HepG2 (cell line): ENCODE results near the gene EDNRA. TPM values are rescaled to one million over a fixed set of nuclear protein-coding genes. Genes with fewer than 3 reads are reported as not detected.

ENCODE experiments used
- ATAC-seq: fragments of 200-7000 bp; cut with Tn5 transposase; 3 replicates; pipeline ENCODE4 v1.9.1; 2020; ENCODE audit warnings: mild to moderate bottlenecking, moderate library complexity
- BruUV-seq: library from RNA; stranded (reverse); fragments of 400-500 nt; replicated peaks from 2 replicates; lab custom pipeline; 2021; lab: Mats Ljungman, UMichigan
- CTCF ChIA-PET: fragments of 300-600 bp; formaldehyde crosslinking; extraction: SDS; loops from one replicate; lab custom pipeline; 2021; ENCODE audit warnings: low total read pairs, inconsistent platforms, low intra/inter-chr PET ratio; lab: Yijun Ruan, JAX
- POLR2A ChIA-PET: fragments of 350-600 bp; sonication (Branson Sonifier 250); formaldehyde crosslinking; loops from one replicate; lab custom pipeline; 2020; ENCODE audit warnings: antibody characterized with exemption, inconsistent platforms; lab: Yijun Ruan, JAX
- DNase-seq: peaks from one replicate; pipeline ENCODE4 v3.0.0-alpha.2; 2015; ENCODE audit warnings: low spot score
- FAIRE-seq: peaks from 3 replicates; lab custom pipeline; 2011; peaks lifted over from hg19 to GRCh38; lab: Jason Lieb, UNC
- H2AFZ ChIP-seq: one replicate; pipeline ENCODE4 v1.6.1; 2011; ENCODE audit warnings: low read length, inconsistent platforms
- H3K27ac ChIP-seq: fragments of 300-600 bp; 3 replicates; pipeline ENCODE4 v1.8.0; 2011; ENCODE audit warnings: mixed run types, mild to moderate bottlenecking, mixed read lengths, low read length, inconsistent platforms; ENCODE audit not compliant: insufficient read depth; ENCODE audit errors: extremely low read length
- H3K27me3 ChIP-seq, 2 experiments: fragments of 200-600 bp in 1 of 2; 2 replicates in 1 of 2; 3 replicates in 1 of 2; pipeline versions ENCODE4 v1.6.0 to v1.8.0; 2011; ENCODE audit warnings: low read length in 2 of 2, mild to moderate bottlenecking in 2 of 2, moderate library complexity in 2 of 2, inconsistent platforms in 1 of 2; ENCODE audit not compliant: insufficient read depth in 2 of 2, control insufficient read depth in 1 of 2
- H3K36me3 ChIP-seq, 2 experiments: fragments of 200-600 bp in 1 of 2; replicated peaks in 1 of 2; 2 replicates in 1 of 2; 3 replicates in 1 of 2; pipeline versions ENCODE4 v1.5.1 to v1.8.0; 2011; ENCODE audit warnings: low read length in 2 of 2, inconsistent platforms in 1 of 2; ENCODE audit not compliant: insufficient read depth in 2 of 2, control insufficient read depth in 1 of 2
- H3K4me1 ChIP-seq: 2 replicates; pipeline ENCODE4 v1.5.1; 2012; ENCODE audit warnings: low read length, inconsistent platforms; ENCODE audit not compliant: insufficient read depth
- H3K4me2 ChIP-seq: 2 replicates; pipeline ENCODE4 v1.6.0; 2011; ENCODE audit warnings: low read depth, low read length, inconsistent platforms
- H3K4me3 ChIP-seq, 3 experiments: fragments of 200-600 bp in 1 of 3; sonication (generic), shearing (Covaris generic) in 1 of 3; replicated peaks in 1 of 3; 2 replicates each; pipeline ENCODE4 v1.5.1; 2011 to 2016; ENCODE audit warnings: low read length in 3 of 3, inconsistent platforms in 2 of 3, low read depth in 2 of 3, mild to moderate bottlenecking in 2 of 3, control low read depth in 1 of 3, mixed read lengths in 1 of 3; ENCODE audit not compliant: insufficient read depth in 1 of 3
- H3K79me2 ChIP-seq: one replicate; pipeline ENCODE4 v1.6.1; 2011; ENCODE audit warnings: low read length, inconsistent platforms; ENCODE audit not compliant: insufficient read depth
- H3K9ac ChIP-seq: 2 replicates; pipeline ENCODE4 v1.6.0; 2011; ENCODE audit warnings: mild to moderate bottlenecking, low read depth, low read length, inconsistent platforms; ENCODE audit not compliant: insufficient read depth
- H3K9me3 ChIP-seq: 2 replicates; pipeline ENCODE4 v1.5.1; 2012; ENCODE audit warnings: mild to moderate bottlenecking, low read length
- H4K20me1 ChIP-seq: 2 replicates; pipeline ENCODE4 v1.6.0; 2011; ENCODE audit warnings: inconsistent platforms, mild to moderate bottlenecking, low read length, moderate library complexity; ENCODE audit not compliant: insufficient read depth
- ESRRA ChIP-seq: sonication (generic); formaldehyde crosslinking; IDR thresholded peaks from 2 replicates; pipeline ENCODE4 v1.5.1; 2020; ENCODE audit warnings: mild to moderate bottlenecking, low read depth, missing genetic modification reagents
- FOXK1 ChIP-seq: sonication (generic); formaldehyde crosslinking; IDR thresholded peaks from 2 replicates; pipeline ENCODE4 v1.4.0; 2020; ENCODE audit warnings: low read depth, missing genetic modification reagents, borderline replicate concordance
- FOXO1 ChIP-seq: sonication (generic); formaldehyde crosslinking; IDR thresholded peaks from 2 replicates; pipeline ENCODE4 v1.4.0; 2020; ENCODE audit warnings: missing genetic modification reagents
- FOXO4 ChIP-seq: sonication (generic); formaldehyde crosslinking; conservative IDR thresholded peaks from 2 replicates; pipeline ENCODE4 v1.8.1; 2023; ENCODE audit warnings: missing genetic modification reagents
- GFI1 ChIP-seq: sonication (generic); formaldehyde crosslinking; IDR thresholded peaks from 2 replicates; pipeline ENCODE4 v1.5.0; 2020; ENCODE audit warnings: missing genetic modification reagents, mild to moderate bottlenecking, borderline replicate concordance
- GMEB2 ChIP-seq: IDR thresholded peaks from 2 replicates; pipeline ENCODE4 v1.6.1; 2016; ENCODE audit warnings: missing biosample characterization, missing genetic modification reagents, low read depth
- MED13 ChIP-seq: sonication (generic); formaldehyde crosslinking; IDR thresholded peaks from 2 replicates; pipeline ENCODE4 v1.5.0; 2020; ENCODE audit warnings: missing genetic modification reagents
- SAP130 ChIP-seq: IDR thresholded peaks from 2 replicates; pipeline ENCODE4 v1.6.1; 2016; ENCODE audit warnings: low read depth
- SCMH1 ChIP-seq: sonication (generic); formaldehyde crosslinking; IDR thresholded peaks from 2 replicates; pipeline ENCODE4 v1.9.0; 2021; ENCODE audit warnings: missing genetic modification reagents, mild to moderate bottlenecking, borderline replicate concordance
- SETDB1 ChIP-seq: sonication (generic); formaldehyde crosslinking; IDR thresholded peaks from 2 replicates; pipeline ENCODE4 v1.5.1; 2020; ENCODE audit warnings: missing genetic modification reagents, mild to moderate bottlenecking, borderline replicate concordance
- SNAI1 ChIP-seq: sonication (generic); formaldehyde crosslinking; IDR thresholded peaks from 2 replicates; pipeline ENCODE4 v1.5.0; 2020; ENCODE audit warnings: mild to moderate bottlenecking, missing genetic modification reagents, borderline replicate concordance
- XBP1 ChIP-seq: sonication (generic); formaldehyde crosslinking; IDR thresholded peaks from 2 replicates; pipeline ENCODE4 v1.5.0; 2020; ENCODE audit warnings: missing genetic modification reagents
- YEATS2 ChIP-seq: sonication (generic); formaldehyde crosslinking; IDR thresholded peaks from 2 replicates; pipeline ENCODE4 v1.4.0; 2020; ENCODE audit warnings: missing genetic modification reagents, borderline replicate concordance
- ZNF780A ChIP-seq: sonication (generic); formaldehyde crosslinking; IDR thresholded peaks from 2 replicates; pipeline ENCODE4 v1.8.0; 2022; ENCODE audit warnings: mild to moderate bottlenecking, missing genetic modification reagents, moderate library complexity
- WGBS: methylation state at CpG from one replicate; pipeline ENCODE4 v1.1.6; 2017; ENCODE audit warnings: low lambda C conversion rate; 5-methylcytosine and 5-hydroxymethylcytosine counted together
- in situ Hi-C: cut with HindIII; loops from 2 replicates; pipeline ENCODE4 v1.10.0; 2017; ENCODE audit warnings: low pct_unique_long_range_greater_than_20kb; ENCODE audit not compliant: extremely low pct_ligation_motif_present
- intact Hi-C: fragments of 100-400 bp; cut with micrococcal nuclease; formaldehyde crosslinking; loops from one replicate; pipeline ENCODE4 v1.10.0; 2022; ENCODE audit not compliant: unreplicated experiment
- polyA plus RNA-seq, 8 experiments: library from polyadenylated mRNA; depleted of rRNA in 3 of 8; stranded (reverse) in 7 of 8; unstranded in 1 of 8; fragments of >200 nt; fragmentation: Illumina TruSeq in 4 of 8; extraction: Trizol in 4 of 8; gene quantifications; 2 replicates each; pipeline versions ENCODE4 v1.2.1 to v1.2.3, GENCODE V29; 2011 to 2016; ENCODE audit warnings: low read depth in 4 of 8, missing spikeins in 1 of 8, mixed read lengths in 1 of 8; ENCODE audit not compliant: insufficient read depth in 1 of 8
- total RNA-seq, 5 experiments: library from RNA; depleted of rRNA; stranded (reverse); fragments of >200 nt; fragmentation: Illumina TruSeq; extraction: Trizol; gene quantifications; 2 replicates each; pipeline ENCODE4 v1.2.3, GENCODE V29; 2016; ENCODE audit warnings: low read depth in 1 of 5
- TF ChIP-seq, protein P1 (sequence below): IDR thresholded peaks from 2 replicates; pipeline ENCODE4 v1.6.1; 2016; ENCODE audit warnings: low read depth, borderline replicate concordance

EDNRA gene
- total and polyA plus RNA-seq, 2 of the 13 experiments (the other 11 are each of a cell fraction or from before 2014, with no cell fraction given) = not detected

DNA sequence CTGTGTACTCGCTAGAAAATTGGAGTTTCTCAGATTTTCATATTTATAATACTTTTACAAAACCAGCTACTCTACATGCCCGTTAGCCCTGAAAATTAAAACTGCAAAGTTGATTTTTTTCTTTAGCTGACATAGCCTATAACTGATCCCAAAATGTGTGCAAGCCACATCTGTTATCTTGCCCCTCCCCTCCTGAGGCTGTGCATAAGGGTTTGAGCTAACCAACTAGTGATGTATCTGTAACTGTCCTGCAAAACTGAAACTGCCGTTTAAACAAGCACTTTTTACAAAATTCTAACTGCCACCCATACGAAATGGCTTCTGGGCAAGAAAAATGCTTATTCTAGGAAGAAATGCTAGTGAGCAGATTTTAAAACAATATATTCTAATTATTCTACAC is 59.1 kb downstream of the EDNRA start:
- H3K4me1 ChIP-seq = no peaks in the 10 kb centered on the region

More for the DNA sequence above, 59.1 kb downstream of the EDNRA start:
- CTCF ChIA-PET = no interaction called here
- TF ChIP-seq YEATS2 (CRISPR knock-in tag) (no peak), FOXO1 (no peak), GFI1 (no peak), GMEB2 (CRISPR knock-in tag) (no peak), ESRRA (CRISPR knock-in tag) (no peak), SAP130 (CRISPR knock-in tag) (no peak), MED13 (no peak), SCMH1 (no peak), FOXO4 (no peak), FOXK1 (no peak), SNAI1 (CRISPR knock-in tag) (no peak), SETDB1 (no peak), XBP1 (no peak), ZNF780A (CRISPR knock-in tag) (no peak)
- TF ChIP-seq, protein P1, sequence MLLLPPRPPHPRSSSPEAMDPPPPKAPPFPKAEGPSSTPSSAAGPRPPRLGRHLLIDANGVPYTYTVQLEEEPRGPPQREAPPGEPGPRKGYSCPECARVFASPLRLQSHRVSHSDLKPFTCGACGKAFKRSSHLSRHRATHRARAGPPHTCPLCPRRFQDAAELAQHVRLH (CRISPR knock-in tag) = no peak
- TF ChIP-seq, all 625 proteins: peak for 0
- BruUV-seq = no TSS peak
- no peaks in the 10 kb centered on the region for H3K9me3 ChIP-seq
- DNase-seq (no peak), ATAC-seq (no peak), FAIRE-seq (no peak)
- no peak overlapping the region for H3K4me3 ChIP-seq
- WGBS = 10% methylated on average over 4 of the region's 4 CpGs
- H3K79me2 ChIP-seq = no peaks in the 10 kb centered on the region
- in situ Hi-C loops (no loop called here), intact Hi-C loops (no loop called here)
- H2AFZ ChIP-seq = no peak overlapping the region
- H3K27ac ChIP-seq = no peak overlapping the region
- no peaks in the 10 kb centered on the region for H3K36me3 ChIP-seq
- H3K27me3 ChIP-seq = no peaks in the 10 kb centered on the region
- no peaks in the 10 kb centered on the region for H4K20me1 ChIP-seq
- H3K9ac ChIP-seq = no peak overlapping the region
- H3K4me2 ChIP-seq = no peak overlapping the region
- POLR2A ChIA-PET = no interaction called here
